Endothelial cell (in vitro differentiated cells): Measurements from ENCODE around the gene MLLT6. TPM values are rescaled to one million over a fixed set of nuclear protein-coding genes. Genes with fewer than 3 reads are reported as not detected.
A peak's percentile ranks its signal among the peaks of the same experiment; 100 is the strongest.

Experiments used
- DNase-seq: peaks from one replicate; pipeline ENCODE4 v3.0.0; 2021; ENCODE audit warnings: low spot score
- H3K27ac Mint-ChIP-seq: one replicate; pipeline ENCODE4 v1.8.0; 2021; ENCODE audit warnings: mixed read lengths, inconsistent platforms; ENCODE audit not compliant: unreplicated experiment
- H3K27me3 Mint-ChIP-seq: one replicate; pipeline ENCODE4 v1.8.0; 2021; ENCODE audit warnings: mild to moderate bottlenecking, moderate library complexity, mixed read lengths, inconsistent platforms; ENCODE audit not compliant: unreplicated experiment
- H3K36me3 Mint-ChIP-seq: one replicate; pipeline ENCODE4 v1.8.0; 2021; ENCODE audit warnings: mild to moderate bottlenecking, low read depth, mixed read lengths, inconsistent platforms; ENCODE audit not compliant: unreplicated experiment
- H3K4me1 Mint-ChIP-seq: one replicate; pipeline ENCODE4 v1.8.0; 2021; ENCODE audit warnings: mild to moderate bottlenecking, mixed read lengths, inconsistent platforms; ENCODE audit not compliant: unreplicated experiment
- H3K4me3 Mint-ChIP-seq: one replicate; pipeline ENCODE4 v1.8.0; 2021; ENCODE audit warnings: mild to moderate bottlenecking, mixed read lengths, inconsistent platforms; ENCODE audit not compliant: unreplicated experiment
- H3K9me3 Mint-ChIP-seq: one replicate; pipeline ENCODE4 v1.8.0; 2021; ENCODE audit warnings: mixed read lengths, inconsistent platforms; ENCODE audit not compliant: unreplicated experiment
- CTCF ChIP-seq: fragments of 200-600 bp; sonication (generic); IDR thresholded peaks from one replicate; pipeline ENCODE4 v1.5.0; 2021; ENCODE audit warnings: antibody characterized with exemption; ENCODE audit not compliant: unreplicated experiment
- total RNA-seq: library from RNA; stranded (reverse); fragmentation: NEBNext Ultra II Directional; extraction: Animal tissue kit (Norgen Biotek cat#: 25700); gene quantifications from one replicate; pipeline ENCODE4 v1.2.1, GENCODE V29; 2021; ENCODE audit not compliant: unreplicated experiment

Gene MLLT6
- total RNA-seq, 1 donor from 2014 or later, result 33.8 TPM

GRCh38 chr17:38730526-38731379 lies 25.7 kb downstream of the MLLT6 start:
- no peak for DNase-seq
- Mint-ChIP-seq H3K27ac (peak overlapping the region; percentile 53), H3K27me3 (peaks cover 17% of the 10 kb centered on the region), H3K4me3 (peak overlapping the region; percentile 92), H3K9me3 (no peaks in the 10 kb centered on the region), H3K4me1 (peaks cover 35% of the 10 kb centered on the region), H3K36me3 (peaks cover 26% of the 10 kb centered on the region)
- no peak for TF ChIP-seq CTCF

GRCh38 chr17:38731526-38732294 lies 26.6 kb downstream of the MLLT6 start:
- Mint-ChIP-seq H3K4me1 (peaks cover 35% of the 10 kb centered on the region), H3K4me3 (peak overlapping the region; percentile 80), H3K27me3 (peaks cover 15% of the 10 kb centered on the region), H3K27ac (peak overlapping the region; percentile 91), H3K9me3 (no peaks in the 10 kb centered on the region), H3K36me3 (peaks cover 26% of the 10 kb centered on the region)
- no peak for DNase-seq
- no peak for TF ChIP-seq CTCF

- Mint-ChIP-seq H3K4me3 (peak overlapping the region; percentile 80), H3K4me1 (peaks cover 35% of the 10 kb centered on the region), H3K27me3 (peaks cover 15% of the 10 kb centered on the region), H3K36me3 (peaks cover 25% of the 10 kb centered on the region), H3K9me3 (no peaks in the 10 kb centered on the region), H3K27ac (peak overlapping the region; percentile 91)
- TF ChIP-seq CTCF, result no peak
- no peak for DNase-seq
Measured at GRCh38 chr17:38732376-38733281, 27.6 kb downstream of the MLLT6 start.

- H3K9me3 Mint-ChIP-seq, result no peaks in the 10 kb centered on the region
- DNase-seq, result no peak
- H3K36me3 Mint-ChIP-seq, result peaks cover 24% of the 10 kb centered on the region
- H3K4me3 Mint-ChIP-seq, result peak overlapping the region; percentile 79
- no peak overlapping the region for H3K27ac Mint-ChIP-seq
- peaks cover 29% of the 10 kb centered on the region for H3K4me1 Mint-ChIP-seq
- H3K27me3 Mint-ChIP-seq, result peaks cover 14% of the 10 kb centered on the region
- TF ChIP-seq CTCF, result no peak
Measured at GRCh38 chr17:38733282-38733981, 28.4 kb downstream of the MLLT6 start.
